GM19463 (cell line): ENCODE measurements around the gene LRCH1.
A peak's percentile ranks its signal among the peaks of the same experiment; 100 is the strongest.

Experiments
- ATAC-seq: cut with Tn5 transposase; IDR thresholded peaks from one replicate; pipeline ENCODE4 v1.9.1; 2021; ENCODE audit warnings: mild to moderate bottlenecking, moderate library complexity; ENCODE audit not compliant: unreplicated experiment

The LRCH1 gene

GRCh38 chr13:46686171-46686570, 133.2 kb downstream of the LRCH1 start:
- no peak for ATAC-seq

GRCh38 chr13:46687810-46688209, 134.8 kb downstream of the LRCH1 start:
- ATAC-seq: no peak

GRCh38 chr13:46688306-46688705, 135.3 kb downstream of the LRCH1 start:
- ATAC-seq: no peak

- ATAC-seq: no peak
Measured at GRCh38 chr13:46698014-46698413, 145.0 kb downstream of the LRCH1 start.

- no peak for ATAC-seq
Measured at GRCh38 chr13:46698910-46699460, 146.0 kb downstream of the LRCH1 start.

- no peak for ATAC-seq
Measured at GRCh38 chr13:46712524-46712923, 159.6 kb downstream of the LRCH1 start.

- no peak for ATAC-seq
Measured at GRCh38 chr13:46715363-46715762, 162.4 kb downstream of the LRCH1 start.

GRCh38 chr13:46716821-46717220, 163.9 kb downstream of the LRCH1 start:
- no peak for ATAC-seq

- no peak for ATAC-seq
Measured at GRCh38 chr13:46717275-46717674, 164.3 kb downstream of the LRCH1 start.

- ATAC-seq: no peak
Measured at GRCh38 chr13:46717856-46718255, 164.9 kb downstream of the LRCH1 start.

- peak; percentile 77 for ATAC-seq
Measured at GRCh38 chr13:46720189-46720588, 167.2 kb downstream of the LRCH1 start.

- no peak for ATAC-seq
Measured at GRCh38 chr13:46721054-46721453, 168.1 kb downstream of the LRCH1 start.

GRCh38 chr13:46726347-46726746, 173.4 kb downstream of the LRCH1 start:
- ATAC-seq: no peak

- no peak for ATAC-seq
Measured at GRCh38 chr13:46728777-46729176, 175.8 kb downstream of the LRCH1 start.

GRCh38 chr13:46731535-46731934, 178.6 kb downstream of the LRCH1 start:
- no peak for ATAC-seq

- ATAC-seq: no peak
Measured at GRCh38 chr13:46735425-46735824, 182.5 kb downstream of the LRCH1 start.

GRCh38 chr13:46736541-46737310, 183.8 kb downstream of the LRCH1 start:
- no peak for ATAC-seq

- ATAC-seq: no peak
Measured at GRCh38 chr13:46738055-46738454, 185.1 kb downstream of the LRCH1 start.

- no peak for ATAC-seq
Measured at GRCh38 chr13:46738766-46739165, 185.8 kb downstream of the LRCH1 start.

- no peak for ATAC-seq
Measured at GRCh38 chr13:46739447-46740098, 186.6 kb downstream of the LRCH1 start.

GRCh38 chr13:46743191-46743590, 190.2 kb downstream of the LRCH1 start:
- no peak for ATAC-seq

- no peak for ATAC-seq
Measured at GRCh38 chr13:46745062-46745461, 192.1 kb downstream of the LRCH1 start.
